Measurements from ENCODE around the gene BLNK. TPM values are rescaled to one million over a fixed set of nuclear protein-coding genes. Genes with fewer than 3 reads are reported as not detected.
A peak's percentile ranks its signal among the peaks of the same experiment; 100 is the strongest.

Gene BLNK
- polyA plus RNA-seq, 2 of the 4 experiments (the other 2 are of a cell fraction), result not detected

GRCh38 chr10:96297486-96297885 lies 26.1 kb upstream of the BLNK start (continued):
- TF ChIP-seq ZFP36 (IDR thresholded peaks at IDR 0.05; ENCODE audit: borderline replicate concordance, partially characterized antibody) (no peak), PHF8 (IDR thresholded peaks at IDR 0.05; ENCODE audit: borderline replicate concordance, low read depth) (no peak), HES2 (IDR thresholded peaks at IDR 0.05) (no peak)

- Histone ChIP-seq H3K4me1 (no peaks in the 10 kb centered on the region), H3K27ac (no peak overlapping the region), H3K4me2 (no peak overlapping the region), H3K9me3 (no peaks in the 10 kb centered on the region), H3K4me3 (no peak overlapping the region)
- ATAC-seq (no peak), FAIRE-seq (no peak), DNase-seq (ENCODE audit: low read depth in 1 of 2, low spot score in 1 of 2) (no peak)
- CTCF ChIA-PET, result interaction anchor here (0.8 to 10.4 kb wide), 5 partner anchors 16 to 388 kb away, joined by 3 to 148 read pairs (median 3); partner anchors contain the start of gene CC2D2B
- WGBS (ENCODE audit: missing lambda C conversion rate), result 5% methylated on average over 4 of the region's 4 CpGs
- TF ChIP-seq CTCF (IDR thresholded peaks at IDR 0.05) (no peak), REST (IDR thresholded peaks at IDR 0.05) (no peak), HDAC2 (IDR thresholded peaks at IDR 0.05) (no peak), JUN (IDR thresholded peaks at IDR 0.05) (no peak), RAD21 (conservative IDR thresholded peaks at IDR 0.05 in 1 of 2, IDR thresholded peaks at IDR 0.05 in 1 of 2) (no peak), POLR2AphosphoS2 (conservative IDR thresholded peaks at IDR 0.05; ENCODE audit: low read length) (no peak), KDM1A (IDR thresholded peaks at IDR 0.05; ENCODE audit: low read depth) (no peak), FOSL2 (IDR thresholded peaks at IDR 0.05) (no peak), FOSL2 (CRISPR knock-in tag; IDR thresholded peaks at IDR 0.05) (no peak), BHLHE40 (IDR thresholded peaks at IDR 0.05; ENCODE audit: low read depth, low read length) (no peak), TFCP2L1 (CRISPR knock-in tag; IDR thresholded peaks at IDR 0.05) (no peak), RCOR1 (IDR thresholded peaks at IDR 0.05; ENCODE audit: low read depth, low read length) (no peak), EP300 (IDR thresholded peaks at IDR 0.05) (no peak)
- POLR2A ChIA-PET, result no interaction called here
Observed at GRCh38 chr10:96295475-96295874, 24.1 kb upstream of the BLNK start.

- peak; percentile 65 for TF ChIP-seq CTCF (IDR thresholded peaks at IDR 0.05)
- TF ChIP-seq RAD21 (conservative IDR thresholded peaks at IDR 0.05 in 1 of 2, IDR thresholded peaks at IDR 0.05 in 1 of 2), result peak; percentile 66 to 73
- TF ChIP-seq EHF (CRISPR knock-in tag; IDR thresholded peaks at IDR 0.05), result no peak
- peak; percentile 73 for TF ChIP-seq SMC3 (IDR thresholded peaks at IDR 0.05)
- POLR2A ChIA-PET, result no interaction called here
- ATAC-seq (peak; percentile 95 to 96), FAIRE-seq (peak; percentile 49), DNase-seq (ENCODE audit: low read depth in 1 of 2, low spot score in 1 of 2) (peak; percentile 35 to 59)
- H3K4me3 ChIP-seq, result no peak overlapping the region
- H3K4me1 ChIP-seq, result peaks cover 2% of the 10 kb centered on the region
- no peak overlapping the region for H3K4me2 ChIP-seq
- no peak overlapping the region for H3K27ac ChIP-seq
- CTCF ChIA-PET, result interaction anchor here (0.6 to 10.4 kb wide), 27 partner anchors 9 to 599 kb away, joined by 3 to 148 read pairs (median 4); partner anchors contain the start of gene TCTN3
- H3K9me3 ChIP-seq, result no peaks in the 10 kb centered on the region
- WGBS (ENCODE audit: missing lambda C conversion rate), result 25% methylated on average over 7 of the region's 7 CpGs
Observed at GRCh38 chr10:96292971-96293920, 21.9 kb upstream of the BLNK start.
